NCI-H69 (cell line): ENCODE results near the gene ASCC1.
"Not testable (repeated sequence)": the region's sequence is repeated elsewhere in the genome, so short reads cannot be mapped to it uniquely, and the experiment has no call there.

ENCODE experiments used
- DNase-seq: peaks from one replicate; lab custom pipeline; 2025; lab: John Stamatoyannopoulos, UW

Gene ASCC1, protein sequence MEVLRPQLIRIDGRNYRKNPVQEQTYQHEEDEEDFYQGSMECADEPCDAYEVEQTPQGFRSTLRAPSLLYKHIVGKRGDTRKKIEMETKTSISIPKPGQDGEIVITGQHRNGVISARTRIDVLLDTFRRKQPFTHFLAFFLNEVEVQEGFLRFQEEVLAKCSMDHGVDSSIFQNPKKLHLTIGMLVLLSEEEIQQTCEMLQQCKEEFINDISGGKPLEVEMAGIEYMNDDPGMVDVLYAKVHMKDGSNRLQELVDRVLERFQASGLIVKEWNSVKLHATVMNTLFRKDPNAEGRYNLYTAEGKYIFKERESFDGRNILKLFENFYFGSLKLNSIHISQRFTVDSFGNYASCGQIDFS

GRCh38 chr10:72215611-72216549 is at the start of gene ASCC1, which contains the start of gene ANAPC16:
Gene ASCC1, minus strand, starts transcription at chr10:72216276. Its CDS starts 2,978 bp downstream, at chr10:72213298.
Gene ANAPC16, plus strand, starts transcription at chr10:72216012. Its CDS starts 7,903 bp downstream, at chr10:72223915.
- peak; percentile 91 for DNase-seq

- no peak for DNase-seq
These were observed 49.4 kb upstream of the ASCC1 start for GRCh38 chr10:72265508-72265907.

DNA sequence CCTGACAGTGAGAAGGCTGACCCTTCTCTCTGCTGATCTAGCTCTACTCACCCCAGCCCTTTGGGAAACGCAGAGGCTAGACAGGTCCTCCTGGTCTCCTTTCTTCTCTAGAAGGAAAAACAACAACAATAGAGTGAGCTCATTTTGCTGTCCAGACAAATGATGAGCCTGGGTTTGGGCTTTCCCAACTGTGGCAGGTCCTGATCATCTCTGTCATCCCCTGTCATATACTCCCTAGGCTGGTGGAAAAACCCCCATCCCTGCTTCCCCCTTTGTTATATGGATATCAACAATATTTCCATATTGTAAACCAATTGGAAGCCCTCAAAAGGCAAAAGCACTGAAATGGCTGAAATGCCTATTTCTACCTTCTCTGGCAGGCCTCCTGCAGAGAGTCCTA is 48.5 kb upstream of the ASCC1 start:
- no peak for DNase-seq

- DNase-seq = peak; percentile 95
These were observed 47.7 kb upstream of the ASCC1 start for GRCh38 chr10:72263613-72264241.

GRCh38 chr10:72261784-72262404 is 45.8 kb upstream of the ASCC1 start:
- no peak for DNase-seq

DNA sequence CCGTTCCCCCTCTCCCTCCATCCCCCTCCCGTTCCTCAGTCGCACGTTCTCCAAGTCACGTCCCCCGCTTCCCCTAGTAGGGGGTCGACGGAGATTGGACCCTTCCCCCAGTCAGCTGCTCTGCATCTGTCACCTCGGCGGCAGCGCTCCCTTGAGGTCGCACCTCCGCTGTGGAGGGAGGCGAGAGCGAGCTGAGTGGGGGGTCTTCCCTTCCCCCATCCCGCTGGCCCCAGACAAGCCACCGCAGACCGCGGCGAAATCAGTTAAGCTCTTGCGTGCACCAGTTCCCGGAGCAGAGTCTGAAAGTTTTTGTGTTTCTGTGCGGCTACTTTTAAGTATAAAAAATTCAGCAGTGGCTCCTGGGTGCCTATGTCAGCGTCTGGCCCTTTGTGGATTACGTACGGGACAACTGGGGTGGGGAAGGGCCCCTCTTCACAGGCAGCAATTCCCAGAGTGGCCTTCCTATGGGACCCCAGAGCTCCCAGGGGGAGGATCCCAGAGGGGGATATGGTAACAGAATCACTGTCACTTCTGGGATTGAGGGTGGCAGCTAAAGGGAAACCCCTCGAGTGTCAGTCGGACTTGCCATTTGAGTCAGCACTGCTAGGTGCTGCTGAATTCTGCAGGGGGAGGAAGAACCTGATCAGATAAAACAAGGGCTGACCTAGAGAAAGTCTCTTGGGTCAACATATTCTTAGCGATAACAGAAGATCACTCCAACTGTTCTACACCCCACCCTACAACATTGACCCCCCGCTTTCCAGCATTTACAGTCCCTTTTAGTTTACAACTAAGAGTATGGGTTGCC is 45.1 kb upstream of the ASCC1 start:
- peak; percentile 66 for DNase-seq

DNA sequence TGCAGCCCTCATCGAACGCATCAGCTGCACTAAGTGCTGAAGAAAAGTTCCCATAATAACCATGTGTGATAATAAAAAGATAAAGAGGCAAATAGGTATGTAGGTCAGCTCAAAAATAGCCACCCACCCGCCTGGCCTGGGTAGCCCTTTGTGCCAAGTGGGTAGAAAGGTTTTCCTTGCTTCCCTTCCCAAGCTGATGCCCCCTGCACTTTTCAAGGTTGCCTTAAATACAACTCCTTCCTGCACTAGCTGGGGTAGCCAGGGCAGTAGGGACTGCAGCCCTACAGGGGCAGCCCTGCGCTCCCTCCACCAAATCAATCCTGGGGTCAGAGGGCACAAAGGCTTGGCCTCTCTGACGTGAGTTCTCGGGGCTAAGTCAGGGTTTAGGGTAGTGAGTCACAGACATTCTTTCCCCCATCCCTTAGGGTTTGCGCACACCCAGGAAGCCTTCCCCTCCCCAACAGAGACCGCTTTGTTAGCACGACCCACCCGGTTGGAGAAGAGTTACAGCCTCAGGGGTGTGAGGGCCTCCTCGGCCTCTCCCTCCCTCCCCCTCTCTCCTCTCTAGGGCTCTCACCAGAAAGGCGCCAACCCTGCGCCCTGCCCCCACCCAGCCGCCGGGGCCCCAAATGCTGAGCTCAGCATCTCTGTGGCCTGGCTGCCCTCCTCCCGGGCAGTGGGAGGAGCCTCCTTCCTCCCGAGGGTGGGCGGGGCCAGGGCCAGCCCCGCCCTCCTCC is 44.3 kb upstream of the ASCC1 start:
- peak; percentile 89 for DNase-seq

DNA sequence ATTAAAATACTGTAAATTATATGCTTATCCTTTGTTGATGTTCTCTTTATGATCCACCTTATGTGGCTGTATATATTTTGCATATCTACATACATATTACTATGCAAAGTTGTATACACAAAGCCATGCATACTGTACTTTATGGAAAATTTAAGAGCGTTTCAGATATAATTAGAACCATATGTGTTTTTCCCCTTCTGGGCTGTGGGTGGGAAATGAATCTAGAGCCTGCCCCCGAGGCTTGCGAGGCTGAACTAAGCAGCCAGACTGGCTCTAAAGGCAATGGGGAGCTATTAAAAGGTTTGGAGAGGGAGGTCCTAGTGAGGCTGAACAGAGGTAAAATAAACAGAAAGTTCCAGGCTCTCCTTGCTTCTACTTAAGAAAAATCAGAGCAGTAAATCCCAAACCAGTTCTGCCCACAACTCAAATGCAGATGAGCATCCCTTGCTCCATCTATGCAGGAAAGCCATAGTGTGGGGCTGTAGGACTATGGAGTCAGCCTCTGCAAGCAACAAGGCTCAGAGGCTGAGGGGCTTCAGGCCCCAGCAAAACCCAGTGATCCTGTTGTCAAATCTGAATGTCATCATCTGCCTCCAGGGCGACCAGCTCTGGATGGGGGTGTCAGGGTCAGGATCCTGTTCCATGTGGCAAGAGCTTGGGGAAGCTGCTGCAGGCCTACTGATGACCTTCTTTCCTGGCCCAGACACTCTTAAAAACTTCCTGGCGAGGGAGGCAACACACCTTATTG is 43.6 kb upstream of the ASCC1 start:
- peak; percentile 83 for DNase-seq

DNA sequence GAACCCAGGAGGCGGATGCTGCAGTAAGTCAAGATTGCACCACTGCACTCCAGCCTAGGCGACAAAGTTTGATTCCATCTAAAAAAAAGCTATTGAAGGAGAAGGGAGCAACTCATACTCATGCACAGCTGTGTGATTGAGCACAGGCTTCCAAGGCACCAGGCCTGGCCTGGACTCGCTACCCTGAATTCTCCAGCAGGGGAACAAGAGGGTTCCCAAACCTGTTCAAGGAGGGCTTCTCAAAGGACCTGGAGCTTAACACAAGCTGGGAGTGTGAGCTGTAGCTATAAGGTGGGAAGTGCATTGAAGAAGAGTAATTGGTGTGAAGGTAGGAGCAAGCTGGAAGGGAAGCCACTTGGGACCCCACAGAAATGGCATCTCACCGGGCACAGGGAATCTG is 42.5 kb upstream of the ASCC1 start:
- DNase-seq = no peak

DNA sequence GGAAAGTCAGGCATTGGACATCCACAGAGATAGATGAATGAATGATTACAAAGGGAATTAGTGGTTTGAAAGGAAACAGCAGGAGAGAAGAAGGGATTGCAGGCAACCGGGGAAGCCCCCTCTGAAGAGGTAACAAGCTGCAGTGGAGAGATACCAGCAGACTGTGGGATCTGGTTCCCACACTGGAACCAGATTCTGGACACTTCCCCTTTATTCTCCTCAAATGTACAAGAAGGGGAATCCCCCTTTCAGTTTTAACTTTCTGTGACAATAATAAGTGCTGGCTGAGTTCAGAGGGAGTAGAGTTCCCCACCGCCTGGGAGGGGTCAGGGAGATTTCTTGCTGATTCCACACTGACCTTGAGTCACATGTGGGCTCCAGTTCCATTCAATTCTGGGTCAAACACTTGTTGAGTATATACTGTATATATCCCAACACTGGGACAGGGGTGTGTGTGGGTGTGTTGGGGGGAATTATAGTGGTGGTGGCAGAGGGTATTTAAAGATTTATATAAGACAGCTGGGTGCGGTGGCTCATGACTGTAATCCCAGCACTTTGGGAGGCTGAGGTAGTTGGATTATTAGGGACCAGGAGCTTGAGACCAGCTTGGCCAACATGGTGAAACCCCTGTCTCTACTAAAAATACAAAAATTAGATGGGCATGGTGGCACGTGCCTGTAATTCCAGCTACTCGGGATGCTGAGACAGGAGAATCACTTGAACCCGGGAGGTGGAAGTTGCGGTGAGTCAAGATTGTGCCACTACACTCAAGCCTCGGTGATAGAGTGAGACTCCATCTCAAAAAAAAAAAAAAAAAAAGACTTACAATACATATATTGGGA is 41.2 kb upstream of the ASCC1 start:
- no peak for DNase-seq

GRCh38 chr10:72255977-72256729 is 40.1 kb upstream of the ASCC1 start:
- DNase-seq = no peak

DNA sequence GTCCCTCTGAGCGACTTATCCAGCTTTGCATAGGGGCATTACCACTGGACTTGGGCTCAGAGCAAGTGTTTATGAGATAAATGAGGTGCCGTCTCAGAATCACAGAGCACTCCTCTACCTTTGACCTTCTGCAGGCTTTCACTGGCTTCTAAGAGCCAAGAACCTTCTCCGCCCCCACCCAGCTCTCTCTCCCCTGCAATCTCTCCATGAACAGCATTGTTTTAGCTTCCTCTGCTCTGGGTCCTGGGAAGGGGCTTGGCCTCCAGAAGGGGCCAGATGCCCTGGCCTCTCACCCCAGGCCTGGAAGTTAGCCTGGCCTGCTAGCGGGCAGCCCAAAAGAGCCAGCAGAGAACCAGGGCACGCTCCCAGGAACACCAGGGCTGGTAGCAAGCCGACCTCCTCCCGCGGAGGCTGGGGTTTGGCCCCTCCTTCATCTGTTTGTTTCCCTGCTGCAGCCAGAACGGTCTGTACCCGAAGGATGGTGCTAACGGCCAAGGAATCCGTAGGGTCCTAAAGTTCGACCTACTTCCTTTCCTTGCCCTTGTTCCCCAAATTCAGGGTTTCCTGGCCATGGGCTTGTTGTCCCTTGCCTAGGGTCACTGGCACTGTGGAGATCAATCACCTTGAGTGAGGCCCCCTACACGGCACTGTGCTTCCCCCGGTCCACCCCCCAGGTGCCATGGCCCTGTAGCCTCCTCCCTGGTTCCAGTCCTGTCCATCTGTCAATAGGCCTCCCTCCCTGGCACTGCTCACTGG is 38.9 kb upstream of the ASCC1 start:
- DNase-seq = peak; percentile 81

GRCh38 chr10:72253578-72253977 is 37.5 kb upstream of the ASCC1 start:
- DNase-seq = no peak

DNA sequence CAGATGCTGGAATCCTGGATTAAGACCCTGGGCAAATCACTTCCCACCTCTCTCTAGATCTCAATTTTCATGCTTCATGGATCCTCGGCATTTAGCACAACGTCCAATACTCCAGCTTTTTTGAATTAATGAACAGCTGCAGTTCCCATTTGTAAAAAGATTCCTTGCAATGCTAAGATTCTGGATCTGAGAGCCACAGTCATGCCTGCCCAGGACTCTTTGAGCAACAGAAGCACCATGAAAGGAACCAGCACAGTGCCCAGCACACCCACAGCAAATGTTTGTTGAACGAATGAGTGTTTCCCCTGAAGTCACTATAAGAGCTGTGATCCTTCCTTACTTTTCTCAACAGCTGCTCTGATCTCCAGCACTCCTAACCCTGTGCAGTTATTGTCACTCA is 36.9 kb upstream of the ASCC1 start:
- no peak for DNase-seq

DNA sequence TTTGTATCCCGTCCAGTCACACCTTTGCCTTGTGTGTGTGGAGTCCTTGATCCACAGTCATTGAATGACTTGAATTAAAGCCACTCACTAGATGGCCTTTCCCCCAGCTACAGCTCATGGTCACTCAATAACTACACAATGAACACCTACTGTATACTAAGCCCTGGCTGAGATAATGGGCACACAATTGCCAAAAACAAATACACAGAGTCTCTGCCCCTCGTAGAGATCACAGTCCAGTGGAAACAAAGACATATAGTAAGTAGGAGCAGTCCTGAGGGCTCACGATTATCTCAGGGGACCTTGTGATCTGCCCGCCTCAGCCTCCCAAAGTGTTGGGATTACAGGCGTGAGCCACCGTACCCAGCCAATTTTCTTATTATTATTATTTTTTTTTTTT is 35.6 kb upstream of the ASCC1 start:
- no peak for DNase-seq

DNA sequence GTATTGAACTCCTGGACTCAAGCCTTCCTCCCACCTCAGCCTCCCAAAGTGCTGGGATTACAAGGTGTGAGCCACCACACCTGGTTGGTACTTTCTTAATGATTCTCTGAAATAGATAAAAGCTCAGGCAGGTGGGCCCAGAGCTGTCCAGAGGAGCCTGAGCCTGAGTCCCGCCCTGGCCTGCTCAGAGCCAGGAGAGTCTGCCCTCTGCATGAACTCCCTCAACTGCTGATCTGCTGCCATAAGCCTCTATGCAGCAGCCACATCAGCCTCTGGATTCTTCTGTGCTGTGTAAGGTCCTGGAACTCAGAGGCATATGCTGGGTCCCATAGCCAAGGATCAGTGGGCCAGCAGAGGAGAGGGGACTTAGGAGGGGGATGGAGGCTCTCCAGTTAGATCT is 34.6 kb upstream of the ASCC1 start:
- peak; percentile 21 for DNase-seq

DNA sequence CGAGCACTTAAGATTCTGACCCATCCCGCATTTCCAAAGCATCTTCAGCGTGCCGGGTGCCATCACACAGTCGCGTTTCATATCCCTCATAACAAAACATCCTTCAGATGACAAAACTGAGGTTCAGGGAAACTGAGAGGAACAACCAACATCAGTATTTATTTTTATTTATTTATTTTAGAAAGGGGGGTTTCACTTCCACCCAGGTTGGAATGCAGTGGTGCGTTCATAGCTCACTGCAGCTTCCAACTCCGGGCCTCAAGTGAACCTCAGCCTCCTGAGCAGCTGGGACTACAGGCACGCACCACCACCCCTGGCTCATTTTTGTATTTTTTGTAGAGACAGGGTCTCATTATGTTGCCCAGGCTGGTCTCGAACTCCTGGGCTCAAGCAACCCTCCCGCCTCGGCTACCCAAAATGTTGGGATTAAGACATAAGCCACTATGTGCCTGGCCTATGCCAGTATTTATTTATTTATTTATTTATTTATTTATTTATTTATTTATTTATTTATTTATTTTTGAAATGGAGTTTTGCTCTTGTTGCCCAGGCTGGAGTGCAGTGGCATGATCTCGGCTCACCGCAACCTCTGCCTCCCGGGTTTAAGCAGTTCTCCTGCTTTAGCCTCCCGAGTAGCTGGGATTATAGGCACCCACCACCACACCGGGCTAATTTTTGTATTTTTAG is 33.2 kb upstream of the ASCC1 start:
- not testable (repeated sequence) for DNase-seq
